GM21619 (cell line): ENCODE data around the gene CES4A.
"Not testable (repeated sequence)": the region's sequence is repeated elsewhere in the genome, so short reads cannot be mapped to it uniquely, and the experiment has no call there.

Source experiments
- ATAC-seq: cut with Tn5 transposase; IDR thresholded peaks from one replicate; pipeline ENCODE4 v1.9.1; 2021; ENCODE audit not compliant: unreplicated experiment

CES4A gene

DNA sequence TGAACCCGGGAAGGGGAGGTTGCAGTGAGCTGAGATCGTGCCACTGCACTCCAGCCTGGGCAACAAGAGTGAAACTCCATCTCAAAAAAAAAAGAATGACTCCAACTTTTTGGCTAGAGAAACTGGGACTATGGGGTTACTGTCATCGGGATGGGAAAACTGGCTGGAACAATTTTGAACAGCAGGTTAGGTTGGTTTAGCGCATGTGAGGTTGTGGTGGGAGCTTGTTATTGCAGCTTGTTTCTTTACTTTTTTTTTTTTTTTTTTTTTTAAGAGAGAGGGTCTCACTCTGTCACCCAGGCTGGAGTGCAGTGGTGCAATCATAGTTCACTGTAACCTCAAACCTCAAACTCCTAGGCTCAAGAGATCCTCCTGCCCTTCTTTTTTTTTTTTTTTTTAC lies 53.1 kb downstream of the CES4A start:
- not testable (repeated sequence) for ATAC-seq

DNA sequence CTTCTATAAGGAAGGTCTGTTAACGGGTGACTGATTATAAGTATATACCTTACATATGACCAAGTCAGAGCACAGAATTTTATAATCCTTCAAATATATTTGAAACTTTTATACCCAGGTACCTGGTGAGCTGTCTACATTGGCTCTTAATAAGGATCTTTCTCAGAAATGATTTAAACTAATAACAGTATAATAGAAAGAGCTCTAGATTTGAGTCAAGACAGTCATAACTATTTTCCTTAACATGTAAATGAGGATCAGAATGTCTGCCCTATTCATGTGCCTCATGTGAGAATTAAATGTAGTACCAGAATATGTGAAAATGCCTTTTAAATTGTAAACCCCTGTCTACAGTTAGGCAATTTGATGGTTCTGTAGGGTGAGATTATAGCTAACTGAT lies 55.0 kb downstream of the CES4A start:
- no peak for ATAC-seq

DNA sequence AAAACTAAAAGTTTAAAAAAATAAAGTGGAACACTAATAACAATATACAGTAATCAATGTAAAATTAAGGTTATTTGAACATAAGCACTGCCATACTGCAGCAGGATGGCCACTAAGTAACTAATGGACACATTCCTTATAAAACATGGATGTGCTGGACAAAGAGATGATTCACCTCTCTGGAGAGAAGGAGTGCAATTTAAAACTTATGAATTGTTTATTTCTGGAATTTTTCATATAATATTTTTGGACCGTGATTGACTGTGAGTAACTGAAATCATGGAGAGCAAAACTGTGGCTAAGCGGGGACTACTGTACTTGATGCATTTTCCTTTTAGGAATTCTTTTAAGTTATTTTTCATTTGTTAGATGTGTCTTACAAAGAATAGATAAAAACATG lies 62.4 kb downstream of the CES4A start:
- ATAC-seq = no peak

DNA sequence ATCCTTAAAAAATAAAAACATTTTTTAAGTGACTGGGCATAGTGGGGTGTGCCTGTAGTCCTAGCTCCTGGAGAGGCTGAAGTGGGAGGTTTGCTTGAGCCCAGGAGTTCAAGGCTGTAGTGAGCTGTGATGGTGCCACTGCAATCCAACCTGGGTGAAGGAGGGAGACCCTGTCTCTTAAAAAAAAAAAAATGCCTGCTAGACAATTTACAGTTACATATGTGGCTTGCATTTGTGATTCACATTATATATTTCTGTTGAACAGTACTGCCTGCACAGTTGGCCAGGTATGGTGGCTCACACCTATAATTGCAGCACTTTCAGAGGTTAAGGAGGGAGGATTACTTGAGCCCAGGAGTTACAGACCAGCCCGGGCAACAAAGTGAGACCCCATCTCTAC lies 64.0 kb downstream of the CES4A start:
- no peak for ATAC-seq

DNA sequence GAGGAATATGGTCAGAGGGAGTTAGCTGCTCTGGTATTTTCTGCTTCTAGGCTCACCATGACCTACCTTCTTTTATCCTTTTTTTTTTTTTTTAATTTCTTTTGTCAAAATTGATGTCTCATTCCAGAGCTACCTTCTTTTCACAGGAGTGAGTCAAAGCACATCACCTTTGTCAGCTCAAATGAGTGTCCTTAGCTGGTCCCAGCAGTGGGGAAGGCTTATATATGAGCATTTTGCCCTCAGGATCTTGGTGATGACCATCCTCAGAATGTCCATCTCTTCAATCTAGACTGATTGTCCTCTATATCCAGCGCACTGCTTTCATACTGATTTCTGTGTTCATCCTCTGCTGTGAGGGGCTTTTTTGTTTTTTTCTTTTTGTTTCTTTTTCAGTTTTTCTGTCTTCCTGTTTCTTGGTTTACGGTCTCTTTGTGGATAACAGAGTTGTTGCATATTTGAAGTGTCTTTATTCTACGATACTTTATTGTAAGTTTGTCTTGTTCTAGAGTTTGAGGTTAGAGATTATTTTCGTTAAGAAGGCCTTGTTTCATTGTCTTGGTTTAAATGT lies 65.5 kb downstream of the CES4A start:
- ATAC-seq = no peak

DNA sequence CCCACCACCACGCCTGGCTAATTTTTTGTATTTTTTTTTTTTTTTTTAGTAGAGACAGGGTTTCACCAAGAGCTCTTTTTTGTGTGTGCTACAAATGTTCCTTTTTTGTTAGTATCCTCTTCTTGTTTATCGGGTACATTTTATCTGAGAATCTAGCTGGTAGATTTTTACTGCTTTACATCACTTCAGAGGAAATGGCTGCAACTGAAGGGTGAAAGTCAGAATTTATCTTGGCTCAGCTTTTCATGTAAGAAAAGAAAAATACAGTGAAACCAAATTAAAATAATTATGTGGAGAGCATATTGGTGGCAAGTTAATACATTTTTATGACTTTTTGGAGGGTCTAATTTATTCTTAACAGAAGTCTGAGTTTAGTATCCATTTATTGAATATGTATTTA lies 66.5 kb downstream of the CES4A start:
- ATAC-seq = no peak

DNA sequence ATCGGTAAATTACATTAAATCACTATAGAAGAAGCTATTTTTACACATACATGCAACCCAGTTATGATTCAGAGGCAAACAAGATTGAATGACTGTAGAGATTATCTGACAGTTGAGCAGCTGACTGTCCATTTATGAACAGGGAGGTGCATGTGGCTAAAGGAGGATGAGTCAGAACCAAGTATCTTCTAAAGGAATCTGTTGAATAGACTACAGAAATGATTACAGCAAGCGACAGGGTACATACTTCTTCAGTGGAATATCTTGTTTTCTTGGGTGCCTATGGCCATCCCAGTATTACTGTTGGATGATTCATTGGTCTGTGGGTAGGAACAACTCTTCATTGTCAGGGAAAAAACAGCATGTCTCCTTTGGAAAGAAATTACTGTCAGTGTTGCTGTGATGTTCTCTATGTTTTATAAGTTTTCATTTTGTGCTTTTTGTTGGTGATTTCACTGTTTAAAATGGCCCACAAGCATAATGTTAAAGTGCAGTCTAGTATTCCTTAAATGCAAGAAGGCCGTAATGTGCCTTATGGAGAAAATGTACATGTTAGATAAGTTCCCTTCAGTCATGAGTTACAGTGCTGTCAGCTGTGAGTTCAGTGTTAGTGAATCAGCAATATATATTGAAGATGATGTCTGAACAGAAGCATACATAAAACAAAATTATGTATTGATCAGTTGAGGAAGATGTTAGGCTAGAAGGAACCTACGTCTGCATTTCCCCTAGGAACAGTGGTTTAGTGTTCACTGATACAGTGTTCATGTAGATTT lies 67.5 kb downstream of the CES4A start:
- no peak for ATAC-seq
